B cell (primary cell): Measurements from ENCODE around the gene EPB41L4A.

Experiments
- CTCF ChIP-seq: fragments of 200-600 bp; IDR thresholded peaks from one replicate; pipeline ENCODE4 v1.8.0; 2022; ENCODE audit warnings: antibody characterized with exemption, mild to moderate bottlenecking
- EZH2 ChIP-seq: IDR thresholded peaks from 2 replicates; pipeline ENCODE4 v1.6.1; 2012; ENCODE audit warnings: borderline replicate concordance, low read depth, mild to moderate bottlenecking, moderate library complexity, low read length; ENCODE audit not compliant: insufficient read depth, poor library complexity, severe bottlenecking

GRCh38 chr5:112397690-112398089, 21.4 kb downstream of the EPB41L4A start:
- no peak for TF ChIP-seq CTCF
- TF ChIP-seq EZH2, result no peak
